Measurements from ENCODE around the gene CSTPP1. TPM values are rescaled to one million over a fixed set of nuclear protein-coding genes. Genes with fewer than 3 reads are reported as not detected.
A peak's percentile ranks its signal among the peaks of the same experiment; 100 is the strongest.

CSTPP1 gene
- total RNA-seq (2021; fragmentation: NEBNext Ultra II Directional; extraction: Animal tissue kit (Norgen Biotek cat#: 25700)) (24.2 and 26.2 TPM in 2 replicates), polyA plus RNA-seq (2011; rRNA removed) (28.7 and 55.1 TPM in 2 replicates), polyA minus RNA-seq (2011; rRNA and poly(A)+ RNA removed) (25.0 and 34.0 TPM in 2 replicates)
- polyA plus RNA-seq (2011; cell fraction: cytosol; rRNA removed), result 27.5 TPM
- polyA plus RNA-seq (2011; cell fraction: nucleus; rRNA removed), result 34.3 TPM
- 24.5 to 28.7 TPM (median 26.8 TPM) in 4 replicates for polyA plus RNA-seq (2012, experiment 1 of 2)
- polyA plus RNA-seq (2012, experiment 2 of 2), result 26.6 TPM
- polyA plus RNA-seq (2013, experiment 1 of 2), result 15.1 TPM
- 15.9 TPM for polyA plus RNA-seq (2013, experiment 2 of 2)
- 20.8 TPM for polyA minus RNA-seq (2011; cell fraction: cytosol; rRNA and poly(A)+ RNA removed)
- 33.3 TPM for polyA minus RNA-seq (2011; cell fraction: nucleus; rRNA and poly(A)+ RNA removed)
- long read RNA-seq, experiment 1, transcript C11orf49-201 (9 exons, 1,645 nt), result major isoform, 10 of 21 reads
- long read RNA-seq, experiment 1, partial matches to known transcripts, result 4 of 21 reads
- long read RNA-seq, experiment 1, other reads (novel, unspliced or antisense), result 3 of 21 reads
- long read RNA-seq, experiment 2, transcript C11orf49-201 (9 exons, 1,645 nt), result major isoform, 8 of 28 reads
- long read RNA-seq, experiment 2, transcript C11orf49-207 (8 exons, 1,527 nt), result minor isoform, 6 of 28 reads
- long read RNA-seq, experiment 2, partial matches to known transcripts, result 0 of 28 reads
- long read RNA-seq, experiment 2, other reads (novel, unspliced or antisense), result 5 of 28 reads

GRCh38 chr11:46936138-46937110, at the start of gene CSTPP1:
CSTPP1 (plus strand) TSS chr11:46936761; CDS start chr11:46936806, 45 bp downstream.
- Histone ChIP-seq H4K91ac (replicated peaks; ENCODE audit: insufficient read length, low read length) (no peak within 1 kb of the TSS), H4K8ac (ENCODE audit: extremely low read depth, insufficient read depth, low read length) (no peak within 1 kb of the TSS; the same call in none of the 2 replicates), H3K56ac (replicated peaks; ENCODE audit: insufficient read length, low read depth, low read length) (no peak within 1 kb of the TSS), H4K20me1 (replicated peaks in 1 of 2; ENCODE audit: control insufficient read depth in 1 of 2, insufficient read depth in 2 of 2, low read length in 2 of 2) (no peaks in the 10 kb centered on the region), H3K79me2 (ENCODE audit: control insufficient read depth in 1 of 2, insufficient read depth in 2 of 2, low read length in 2 of 2) (peaks cover 0 to 2% of the 10 kb centered on the region in 2 experiments; a peak in 1 of 4 replicates), H2AK5ac (ENCODE audit: low read depth, low read length) (no peak within 1 kb of the TSS), H3K9ac (replicated peaks in 1 of 4; ENCODE audit: extremely low read depth in 1 of 4, low read depth in 3 of 4, low read length in 3 of 4) (peak within 1 kb of the TSS in 2 of 4 experiments; percentile 11 to 58; a peak in 2 of 7 replicates), H3K4ac (replicated peaks; ENCODE audit: insufficient read length, low read depth, low read length) (no peak within 1 kb of the TSS), H2BK5ac (ENCODE audit: low read depth, low read length) (no peak within 1 kb of the TSS), H3K27ac (ENCODE audit: low read depth, low read length) (0 out of 2 replicates have a peak within 1 kb of the TSS, but pooled peaks have one; percentile 23), H3K14ac (ENCODE audit: insufficient read length) (no peak within 1 kb of the TSS), H3K18ac (ENCODE audit: extremely low read depth, low read length) (no peak within 1 kb of the TSS), H3K27me3 (replicated peaks in 1 of 4; ENCODE audit: control insufficient read depth in 3 of 4, extremely low read depth in 1 of 4, insufficient read depth in 3 of 4, low read length in 3 of 4) (no peaks in the 10 kb centered on the region), H3K23ac (ENCODE audit: insufficient read length) (no peak within 1 kb of the TSS), H2BK15ac (ENCODE audit: low read length) (no peak within 1 kb of the TSS), H2BK20ac (ENCODE audit: low read length) (no peak within 1 kb of the TSS), H3K9me3 (ENCODE audit: insufficient read depth in 2 of 2, low read depth in 1 of 2, low read length in 1 of 2) (no peaks in the 10 kb centered on the region), H3K23me2 (ENCODE audit: low read depth, low read length) (peaks cover 5% of the 10 kb centered on the region; the same call in 1 of the 2 replicates), H3K4me2 (ENCODE audit: insufficient read depth in 1 of 2, low read depth in 2 of 2, low read length in 2 of 2) (peak within 1 kb of the TSS; percentile 82), H3K36me3 (ENCODE audit: control insufficient read depth in 2 of 4, insufficient read depth in 4 of 4, low read length in 3 of 4) (0 out of 8 replicates have a peak, but pooled peaks cover 0 to 4% (median 0%) of the 10 kb centered on the region in 4 experiments), H3K79me1 (ENCODE audit: low read depth, low read length) (no peaks in the 10 kb centered on the region), H3K4me1 (replicated peaks in 1 of 4; ENCODE audit: control insufficient read depth in 3 of 4, insufficient read depth in 4 of 4, low read length in 3 of 4) (peaks cover 0 to 3% (median 0%) of the 10 kb centered on the region in 4 experiments; a peak in 2 of 7 replicates), H2BK12ac (ENCODE audit: low read depth, low read length) (no peak within 1 kb of the TSS), H3K4me3 (ENCODE audit: extremely low read depth in 1 of 4, insufficient read depth in 2 of 4, low read depth in 3 of 4, low read length in 4 of 4) (peak within 1 kb of the TSS; percentile 61 to 81 (median 76)), H2AFZ (ENCODE audit: low read length) (peak within 1 kb of the TSS; percentile 98), H4K5ac (ENCODE audit: insufficient read length, low read depth, low read length) (peak within 1 kb of the TSS; percentile 23), H2BK120ac (replicated peaks; ENCODE audit: low read depth, low read length) (no peak within 1 kb of the TSS)
- FAIRE-seq (no peak), DNase-seq (ENCODE audit: low read depth in 1 of 2, low spot score in 2 of 2) (peak; percentile 71 to 96)
- POLR2A ChIA-PET (ENCODE audit: partially characterized antibody), result interaction anchor here (0.7 to 2.5 kb wide), 8 partner anchors 11 to 239 kb away, joined by 3 to 7 read pairs (median 4); partner anchors contain the start of genes ARHGAP1 and ZNF408
- WGBS, 2 experiments (ENCODE audit: extremely low coverage in 1 of 2, insufficient coverage in 1 of 2, insufficient read length in 1 of 2, insufficient replicate concordance in 2 of 2, low coverage in 1 of 2, low lambda C conversion rate in 2 of 2, missing lambda C conversion rate in 1 of 2), result 28% methylated on average over 34 of the region's 41 CpGs; no CpG with 5 or more reads in 1 of the 2 experiments
- CTCF ChIA-PET (ENCODE audit: partially characterized antibody), result interaction anchor here (1.3 to 3.6 kb wide), 7 partner anchors 9 to 217 kb away, joined by 3 to 19 read pairs (median 5); no protein-coding TSS in a partner anchor
- TF ChIP-seq SP2 (IDR thresholded peaks at IDR 0.05; ENCODE audit: low read length) (no peak), SIN3A (conservative IDR thresholded peaks at IDR 0.05 in 1 of 2, IDR thresholded peaks at IDR 0.05 in 1 of 2; ENCODE audit: low read depth in 1 of 2, low read length in 2 of 2) (peak; percentile 65 to 92; a peak in 3 of 4 replicates), CBX5 (IDR thresholded peaks at IDR 0.05; ENCODE audit: low read depth, low read length) (no peak), ATF2 (IDR thresholded peaks at IDR 0.05; ENCODE audit: low read length) (no peak)
